Measurements from ENCODE around the gene GNA14. TPM values are rescaled to one million over a fixed set of nuclear protein-coding genes. Genes with fewer than 3 reads are reported as not detected.
A peak's percentile ranks its signal among the peaks of the same experiment; 100 is the strongest.

The GNA14 gene
- polyA plus RNA-seq, 1 donor from 2014 or later: 0.40 TPM

GRCh38 chr9:77649109-77649812, 1.1 kb upstream of the GNA14 start:
- no peaks in the 10 kb centered on the region for H3K9me3 ChIP-seq (ENCODE audit: low read length)
- no peaks in the 10 kb centered on the region for H3K79me2 ChIP-seq (replicated peaks; ENCODE audit: insufficient read depth, low read length)
- H3K9ac ChIP-seq (ENCODE audit: low read length): no peak overlapping the region
- no peaks in the 10 kb centered on the region for H3F3A ChIP-seq (ENCODE audit: insufficient read depth, low read length, poor library complexity, severe bottlenecking)
- H3K27ac ChIP-seq (ENCODE audit: low read length): no peak overlapping the region
- no peak overlapping the region for H2AFZ ChIP-seq (ENCODE audit: low read depth, low read length)
- H3K9me2 ChIP-seq (ENCODE audit: insufficient read depth, low read length): no peaks in the 10 kb centered on the region
- H3K4me2 ChIP-seq (ENCODE audit: low read length): no peak overlapping the region
- peaks cover 50% of the 10 kb centered on the region for H3K27me3 ChIP-seq (ENCODE audit: insufficient read depth, low read depth, low read length)
- peak overlapping the region; percentile 62 for H3K4me3 ChIP-seq (ENCODE audit: low read length)
- no peaks in the 10 kb centered on the region for H4K20me1 ChIP-seq (ENCODE audit: insufficient read depth)
- no peak for TF ChIP-seq POLR2AphosphoS5 (IDR thresholded peaks at IDR 0.05)
- TF ChIP-seq MXI1 (conservative IDR thresholded peaks at IDR 0.05; ENCODE audit: poor library complexity, severe bottlenecking): no peak
- TF ChIP-seq REST (IDR thresholded peaks at IDR 0.05; ENCODE audit: borderline replicate concordance): no peak
- no peak for TF ChIP-seq SMC3 (conservative IDR thresholded peaks at IDR 0.05; ENCODE audit: poor library complexity)
- no peak for TF ChIP-seq CTCF (IDR thresholded peaks at IDR 0.05; ENCODE audit: poor library complexity, severe bottlenecking)
- no peak for TF ChIP-seq RAD21 (conservative IDR thresholded peaks at IDR 0.05)
- no peak for TF ChIP-seq TAF1 (IDR thresholded peaks at IDR 0.05; ENCODE audit: low read depth)
- no peak for TF ChIP-seq EZH2 (IDR thresholded peaks at IDR 0.05; ENCODE audit: borderline replicate concordance, insufficient read depth, low read length, poor library complexity, severe bottlenecking)
- TF ChIP-seq EP300 (conservative IDR thresholded peaks at IDR 0.05; ENCODE audit: poor library complexity, severe bottlenecking): no peak
- no peaks in the 10 kb centered on the region for H3K36me3 ChIP-seq (ENCODE audit: insufficient read depth, low read length)

GRCh38 chr9:77647267-77648233, 572 bp downstream of the GNA14 start:
- Histone ChIP-seq H3K9ac (ENCODE audit: low read length) (no peak overlapping the region), H3K27me3 (ENCODE audit: insufficient read depth, low read depth, low read length) (peaks cover 50% of the 10 kb centered on the region), H3K4me3 (ENCODE audit: low read length) (peak overlapping the region; percentile 62), H3K27ac (ENCODE audit: low read length) (no peak overlapping the region), H3K36me3 (ENCODE audit: insufficient read depth, low read length) (no peaks in the 10 kb centered on the region), H3K4me2 (ENCODE audit: low read length) (no peak overlapping the region), H3F3A (ENCODE audit: insufficient read depth, low read length, poor library complexity, severe bottlenecking) (no peaks in the 10 kb centered on the region), H3K79me2 (replicated peaks; ENCODE audit: insufficient read depth, low read length) (no peaks in the 10 kb centered on the region), H3K9me2 (ENCODE audit: insufficient read depth, low read length) (no peaks in the 10 kb centered on the region), H4K20me1 (ENCODE audit: insufficient read depth) (no peaks in the 10 kb centered on the region), H2AFZ (ENCODE audit: low read depth, low read length) (no peak overlapping the region), H3K9me3 (ENCODE audit: low read length) (no peaks in the 10 kb centered on the region)
- TF ChIP-seq MXI1 (conservative IDR thresholded peaks at IDR 0.05; ENCODE audit: poor library complexity, severe bottlenecking) (no peak), POLR2AphosphoS5 (IDR thresholded peaks at IDR 0.05) (no peak), CTCF (IDR thresholded peaks at IDR 0.05; ENCODE audit: poor library complexity, severe bottlenecking) (no peak), EP300 (conservative IDR thresholded peaks at IDR 0.05; ENCODE audit: poor library complexity, severe bottlenecking) (no peak), REST (IDR thresholded peaks at IDR 0.05; ENCODE audit: borderline replicate concordance) (no peak), RAD21 (conservative IDR thresholded peaks at IDR 0.05) (no peak), EZH2 (IDR thresholded peaks at IDR 0.05; ENCODE audit: borderline replicate concordance, insufficient read depth, low read length, poor library complexity, severe bottlenecking) (no peak), TAF1 (IDR thresholded peaks at IDR 0.05; ENCODE audit: low read depth) (no peak), SMC3 (conservative IDR thresholded peaks at IDR 0.05; ENCODE audit: poor library complexity) (no peak)
